Ishikawa (cell line): Measurements from ENCODE around the gene PRKCD.

Source experiments
- CEBPB ChIP-seq: IDR thresholded peaks from 2 replicates; pipeline ENCODE4 v1.6.1; 2012
- CREB1 ChIP-seq: IDR thresholded peaks from 2 replicates; pipeline ENCODE4 v1.6.1; 2012; ENCODE audit warnings: low read depth
- EGR1 ChIP-seq: IDR thresholded peaks from 2 replicates; pipeline ENCODE4 v1.6.1; 2012
- EP300 ChIP-seq: IDR thresholded peaks from 2 replicates; pipeline ENCODE4 v1.6.1; 2012; ENCODE audit warnings: borderline replicate concordance
- FOXM1 ChIP-seq: IDR thresholded peaks from 2 replicates; pipeline ENCODE4 v1.6.1; 2012; ENCODE audit warnings: low read depth, borderline replicate concordance
- MAX ChIP-seq: IDR thresholded peaks from 2 replicates; pipeline ENCODE4 v1.6.1; 2012
- NFIC ChIP-seq: IDR thresholded peaks from 2 replicates; pipeline ENCODE4 v1.6.1; 2012
- RAD21 ChIP-seq: IDR thresholded peaks from 2 replicates; pipeline ENCODE4 v1.6.1; 2012; ENCODE audit warnings: low read depth
- REST ChIP-seq: IDR thresholded peaks from 2 replicates; pipeline ENCODE4 v1.6.1; 2012; ENCODE audit warnings: low read depth, mild to moderate bottlenecking
- TAF1 ChIP-seq: IDR thresholded peaks from 2 replicates; pipeline ENCODE4 v1.6.1; 2012; ENCODE audit warnings: low read depth, mild to moderate bottlenecking
- TCF12 ChIP-seq: IDR thresholded peaks from 2 replicates; pipeline ENCODE4 v1.6.1; 2012; ENCODE audit warnings: low read depth
- TEAD4 ChIP-seq: IDR thresholded peaks from 2 replicates; pipeline ENCODE4 v1.6.1; 2012
- USF1 ChIP-seq: IDR thresholded peaks from 2 replicates; pipeline ENCODE4 v1.6.1; 2012
- YY1 ChIP-seq: IDR thresholded peaks from 2 replicates; pipeline ENCODE4 v1.6.1; 2012; ENCODE audit warnings: low read depth
- ZBTB7A ChIP-seq: IDR thresholded peaks from 2 replicates; pipeline ENCODE4 v1.6.1; 2012; ENCODE audit warnings: low read depth

The PRKCD gene

GRCh38 chr3:53211706-53212702, 51.0 kb downstream of the PRKCD start:
- no peak for TF ChIP-seq CREB1
- TF ChIP-seq RAD21: no peak
- TF ChIP-seq USF1: no peak
- no peak for TF ChIP-seq TAF1
- no peak for TF ChIP-seq REST
- TF ChIP-seq EGR1: no peak
- no peak for TF ChIP-seq ZBTB7A
- TF ChIP-seq CEBPB: no peak
- TF ChIP-seq TCF12: no peak
- no peak for TF ChIP-seq NFIC

- TF ChIP-seq RAD21: no peak
- no peak for TF ChIP-seq REST
- TF ChIP-seq TCF12: no peak
- no peak for TF ChIP-seq NFIC
Measured at GRCh38 chr3:53213276-53213675, 52.3 kb downstream of the PRKCD start.

- TF ChIP-seq RAD21: no peak
- TF ChIP-seq YY1: no peak
- TF ChIP-seq TAF1: no peak
- TF ChIP-seq TCF12: no peak
- no peak for TF ChIP-seq USF1
- TF ChIP-seq REST: no peak
- no peak for TF ChIP-seq EGR1
- TF ChIP-seq CREB1: no peak
- TF ChIP-seq CEBPB: no peak
- no peak for TF ChIP-seq EP300
- TF ChIP-seq FOXM1: no peak
- no peak for TF ChIP-seq TEAD4
- no peak for TF ChIP-seq NFIC
- TF ChIP-seq ZBTB7A: no peak
- no peak for TF ChIP-seq MAX
Measured at GRCh38 chr3:53215816-53216215, 54.8 kb downstream of the PRKCD start.

GRCh38 chr3:53216723-53217122, 55.7 kb downstream of the PRKCD start:
- TF ChIP-seq FOXM1: no peak
- no peak for TF ChIP-seq TAF1
- no peak for TF ChIP-seq NFIC
- TF ChIP-seq REST: no peak
- TF ChIP-seq EGR1: no peak
- no peak for TF ChIP-seq MAX
- TF ChIP-seq TEAD4: no peak
- no peak for TF ChIP-seq ZBTB7A
